Muscle of leg (tissue), 11 donors: ENCODE data around the gene FZR1. TPM values are rescaled to one million over a fixed set of nuclear protein-coding genes. Genes with fewer than 3 reads are reported as not detected.

Experiments used
- DNase-seq: peaks from one replicate; pipeline ENCODE4 v3.0.0; 2013
- H3K27ac ChIP-seq: one replicate; pipeline ENCODE4 v1.5.1; 2013; ENCODE audit warnings: mild to moderate bottlenecking, low read length, control low read depth
- H3K27me3 ChIP-seq: one replicate; pipeline ENCODE4 v1.6.1; 2013; ENCODE audit warnings: low read length; ENCODE audit not compliant: control insufficient read depth, insufficient read depth
- H3K36me3 ChIP-seq: one replicate; pipeline ENCODE4 v1.6.1; 2013; ENCODE audit warnings: low read length; ENCODE audit not compliant: control insufficient read depth, insufficient read depth
- H3K4me1 ChIP-seq: one replicate; pipeline ENCODE4 v1.6.1; 2013; ENCODE audit warnings: low read length; ENCODE audit not compliant: control insufficient read depth, insufficient read depth
- H3K4me3 ChIP-seq: one replicate; pipeline ENCODE4 v1.5.1; 2013; ENCODE audit warnings: low read length, control low read depth
- H3K9me3 ChIP-seq: replicated peaks from 2 replicates; pipeline ENCODE4 v1.6.1; 2013; ENCODE audit warnings: low read depth, low read length; ENCODE audit not compliant: control insufficient read depth
- whole genome bisulfite sequencing: methylation state at CpG from one replicate; pipeline ENCODE4 v1.1.5; 2013; ENCODE audit warnings: missing lambda C conversion rate; ENCODE audit not compliant: insufficient coverage; 5-methylcytosine and 5-hydroxymethylcytosine counted together
- polyA plus RNA-seq, 8 donors: library from polyadenylated mRNA; unstranded; fragments of 120-200 nt; gene quantifications; one replicate each; pipeline versions ENCODE4 v1.2.1 to v1.2.3, GENCODE V29; 2013; ENCODE audit warnings: inconsistent platforms in 1 of 8, low replicate concordance in 1 of 8; ENCODE audit not compliant: insufficient read length in 8 of 8, insufficient read depth in 1 of 8
- total RNA-seq: library from RNA; stranded (reverse); fragments of 120-200 nt; gene quantifications from one replicate; pipeline ENCODE4 v1.2.4, GENCODE V29; 2013

Gene FZR1
- total and polyA plus RNA-seq, 9 donors, result 20.8 to 47.3 (median 31.1) TPM

GRCh38 chr19:3515891-3516422, 9.8 kb downstream of the FZR1 start:
- Histone ChIP-seq H3K9me3 (no peaks in the 10 kb centered on the region), H3K4me3 (no peak overlapping the region), H3K36me3 (peaks cover 51% of the 10 kb centered on the region), H3K27me3 (no peaks in the 10 kb centered on the region), H3K4me1 (peaks cover 14% of the 10 kb centered on the region), H3K27ac (no peak overlapping the region)
- 51% methylated on average over 8 of the region's 15 CpGs for WGBS
- DNase-seq, result no peak

- Histone ChIP-seq H3K36me3 (peaks cover 45% of the 10 kb centered on the region), H3K27ac (no peak overlapping the region), H3K9me3 (no peaks in the 10 kb centered on the region), H3K4me1 (peaks cover 14% of the 10 kb centered on the region), H3K4me3 (no peak overlapping the region), H3K27me3 (no peaks in the 10 kb centered on the region)
- WGBS, result 70% methylated on average over 12 of the region's 15 CpGs
- peak; percentile 45 for DNase-seq
These were observed 10.6 kb downstream of the FZR1 start for GRCh38 chr19:3516675-3517207.

- 43% methylated on average over 1 of the region's 2 CpGs for WGBS
These were observed 11.5 kb downstream of the FZR1 start for GRCh38 chr19:3517638-3518037.

GRCh38 chr19:3518255-3518654, 12.1 kb downstream of the FZR1 start:
- H3K4me1 ChIP-seq, result peaks cover 14% of the 10 kb centered on the region
- 80% methylated on average over 9 of the region's 10 CpGs for WGBS
- no peak overlapping the region for H3K4me3 ChIP-seq
- no peak overlapping the region for H3K27ac ChIP-seq
- DNase-seq, result no peak
- no peaks in the 10 kb centered on the region for H3K9me3 ChIP-seq
- H3K36me3 ChIP-seq, result peaks cover 48% of the 10 kb centered on the region
- no peaks in the 10 kb centered on the region for H3K27me3 ChIP-seq

More at GRCh38 chr19:3517638-3518037, 11.5 kb downstream of the FZR1 start:
- Histone ChIP-seq H3K4me1 (peaks cover 14% of the 10 kb centered on the region), H3K9me3 (no peaks in the 10 kb centered on the region), H3K36me3 (peaks cover 49% of the 10 kb centered on the region), H3K4me3 (no peak overlapping the region), H3K27me3 (no peaks in the 10 kb centered on the region), H3K27ac (no peak overlapping the region)
- no peak for DNase-seq

GRCh38 chr19:3518659-3519058, 12.5 kb downstream of the FZR1 start:
- WGBS, result no CpG with 5 or more reads among the region's 2 CpGs
- peaks cover 14% of the 10 kb centered on the region for H3K4me1 ChIP-seq
- H3K9me3 ChIP-seq, result no peaks in the 10 kb centered on the region
- H3K27me3 ChIP-seq, result no peaks in the 10 kb centered on the region
- H3K27ac ChIP-seq, result no peak overlapping the region
- no peak overlapping the region for H3K4me3 ChIP-seq
- H3K36me3 ChIP-seq, result peaks cover 49% of the 10 kb centered on the region
- no peak for DNase-seq

- 89% methylated on average over 18 of the region's 18 CpGs for WGBS
- Histone ChIP-seq H3K9me3 (no peaks in the 10 kb centered on the region), H3K36me3 (peaks cover 48% of the 10 kb centered on the region)
These were observed 13.0 kb downstream of the FZR1 start for GRCh38 chr19:3519126-3519525.

GRCh38 chr19:3520166-3521103, 14.3 kb downstream of the FZR1 start:
- H3K27ac ChIP-seq, result no peak overlapping the region
- 91% methylated on average over 32 of the region's 37 CpGs for WGBS
- no peaks in the 10 kb centered on the region for H3K9me3 ChIP-seq
- H3K4me1 ChIP-seq, result peaks cover 14% of the 10 kb centered on the region
- peaks cover 58% of the 10 kb centered on the region for H3K36me3 ChIP-seq
- DNase-seq, result no peak
- no peaks in the 10 kb centered on the region for H3K27me3 ChIP-seq
- no peak overlapping the region for H3K4me3 ChIP-seq

More at GRCh38 chr19:3519126-3519525, 13.0 kb downstream of the FZR1 start:
- Histone ChIP-seq H3K27ac (no peak overlapping the region), H3K27me3 (no peaks in the 10 kb centered on the region), H3K4me1 (peaks cover 14% of the 10 kb centered on the region), H3K4me3 (no peak overlapping the region)
- no peak for DNase-seq

- Histone ChIP-seq H3K9me3 (no peaks in the 10 kb centered on the region), H3K4me3 (no peak overlapping the region), H3K27ac (no peak overlapping the region), H3K4me1 (peaks cover 9% of the 10 kb centered on the region), H3K27me3 (no peaks in the 10 kb centered on the region), H3K36me3 (peaks cover 64% of the 10 kb centered on the region)
- no peak for DNase-seq
- WGBS, result 83% methylated on average over 5 of the region's 7 CpGs
These were observed 15.0 kb downstream of the FZR1 start for GRCh38 chr19:3521104-3521445.

- no peaks in the 10 kb centered on the region for H3K9me3 ChIP-seq
- no peaks in the 10 kb centered on the region for H3K27me3 ChIP-seq
- H3K27ac ChIP-seq, result no peak overlapping the region
- no peak for DNase-seq
- 89% methylated on average over 34 of the region's 40 CpGs for WGBS
- H3K4me3 ChIP-seq, result no peak overlapping the region
- no peaks in the 10 kb centered on the region for H3K4me1 ChIP-seq
- peaks cover 76% of the 10 kb centered on the region for H3K36me3 ChIP-seq
These were observed 16.6 kb downstream of the FZR1 start for GRCh38 chr19:3522421-3523360.
